ENCODE results near the gene ATF4.
"Not testable (repeated sequence)": the region's sequence is repeated elsewhere in the genome, so short reads cannot be mapped to it uniquely, and the experiment has no call there.

ATF4 gene

GRCh38 chr22:39489094-39490068 lies 31.0 kb upstream of the ATF4 start:
- no peak for DNase-seq (ENCODE audit: low read depth in 2 of 2)

DNA sequence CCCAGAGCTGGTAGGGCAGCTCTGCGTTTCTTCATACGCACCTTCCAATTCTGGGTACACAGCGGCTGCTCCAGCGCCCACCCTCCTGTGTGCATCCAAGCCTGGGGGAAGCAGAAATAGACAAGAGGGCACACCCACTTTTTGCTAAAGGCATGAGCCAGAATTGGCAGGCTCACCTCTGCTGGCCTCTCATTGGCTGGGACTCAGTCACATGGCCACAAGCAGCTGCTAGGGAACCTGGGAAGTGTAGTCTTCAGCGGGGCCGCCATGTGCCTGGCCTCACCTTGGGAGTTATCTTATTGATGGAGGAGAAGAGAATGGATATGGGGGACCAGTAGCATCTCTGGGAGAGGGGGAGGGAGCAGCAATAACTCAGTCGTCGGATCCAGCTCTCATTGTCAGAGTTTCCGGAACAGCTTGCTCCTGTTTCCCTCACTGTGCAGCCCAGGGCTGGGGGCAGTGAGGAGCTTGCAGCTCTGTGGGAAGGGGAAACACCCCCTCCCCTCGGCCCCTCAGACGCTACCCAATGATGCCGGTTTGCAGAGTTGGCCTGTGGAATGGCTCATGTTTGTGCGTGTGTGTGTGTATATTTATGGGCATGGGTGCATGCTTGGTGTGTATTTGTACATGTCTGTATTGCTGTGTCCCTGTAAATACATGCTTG lies 30.1 kb upstream of the ATF4 start:
- peak; percentile 27 to 55 for DNase-seq (ENCODE audit: low read depth in 2 of 2)

- DNase-seq (ENCODE audit: low read depth in 2 of 2), result no peak
Observed at GRCh38 chr22:39490966-39491680, 29.2 kb upstream of the ATF4 start.

DNA sequence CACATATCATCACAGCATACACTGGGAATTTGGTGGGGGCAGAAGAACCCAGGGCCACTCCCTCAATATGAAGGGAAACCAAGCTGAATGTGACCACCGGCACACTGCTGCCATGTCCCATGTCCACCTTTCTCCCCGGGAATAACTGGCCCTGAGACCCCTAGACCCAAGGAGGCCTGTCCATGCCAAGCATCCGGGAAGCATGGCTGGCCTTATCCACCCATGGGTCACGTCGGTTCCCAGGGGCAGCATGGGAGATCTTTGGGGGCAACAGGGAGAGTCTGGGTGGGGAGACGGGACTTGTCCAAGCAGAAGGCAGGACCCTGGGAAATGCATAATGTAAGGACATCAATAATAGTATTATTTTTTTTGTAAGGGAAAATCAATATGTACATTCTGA lies 28.7 kb upstream of the ATF4 start:
- no peak for DNase-seq (ENCODE audit: low read depth in 2 of 2)

DNA sequence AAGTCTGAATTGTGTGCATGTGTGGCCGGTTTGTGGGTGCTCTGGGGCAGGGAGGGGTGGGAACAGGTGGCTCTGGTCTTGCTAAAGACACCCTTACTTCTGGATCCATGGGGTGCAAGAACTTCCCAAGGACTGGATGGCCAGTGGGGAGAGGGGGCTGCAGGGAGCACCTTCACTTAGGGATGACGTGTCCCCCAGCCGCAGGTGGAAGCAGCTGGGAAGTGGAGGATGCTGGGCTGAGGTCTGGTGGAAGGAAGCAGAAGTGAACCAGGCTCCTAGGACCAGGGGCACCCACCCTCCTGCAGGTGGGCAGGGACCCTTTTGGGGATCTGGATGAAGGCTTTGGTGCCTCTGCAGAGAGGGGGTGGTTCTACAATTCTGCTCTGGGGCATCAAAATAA lies 28.2 kb upstream of the ATF4 start:
- DNase-seq (ENCODE audit: low read depth in 2 of 2), result no peak

DNA sequence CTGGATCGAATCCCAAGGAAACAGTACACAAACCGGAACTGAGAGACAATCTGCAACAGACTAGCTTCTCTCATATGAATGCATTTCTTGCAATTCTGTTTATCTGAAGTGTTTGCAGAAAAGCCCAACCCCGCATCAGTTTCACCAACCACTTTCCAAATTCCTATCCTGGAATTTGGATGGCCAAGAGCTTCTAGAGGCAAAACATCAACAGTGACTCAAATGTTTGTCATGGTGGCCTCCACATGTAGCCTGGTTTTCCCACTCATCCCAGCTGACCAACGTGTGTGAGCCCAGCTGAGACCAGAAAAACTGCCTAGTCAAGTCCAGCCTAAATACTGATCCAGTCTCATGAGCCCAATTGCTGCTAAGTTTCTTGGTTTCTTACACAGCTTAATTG lies 26.6 kb upstream of the ATF4 start:
- DNase-seq (ENCODE audit: low read depth in 2 of 2), result no peak

GRCh38 chr22:39494471-39495120 lies 25.8 kb upstream of the ATF4 start:
- no peak for DNase-seq (ENCODE audit: low read depth in 2 of 2)

DNA sequence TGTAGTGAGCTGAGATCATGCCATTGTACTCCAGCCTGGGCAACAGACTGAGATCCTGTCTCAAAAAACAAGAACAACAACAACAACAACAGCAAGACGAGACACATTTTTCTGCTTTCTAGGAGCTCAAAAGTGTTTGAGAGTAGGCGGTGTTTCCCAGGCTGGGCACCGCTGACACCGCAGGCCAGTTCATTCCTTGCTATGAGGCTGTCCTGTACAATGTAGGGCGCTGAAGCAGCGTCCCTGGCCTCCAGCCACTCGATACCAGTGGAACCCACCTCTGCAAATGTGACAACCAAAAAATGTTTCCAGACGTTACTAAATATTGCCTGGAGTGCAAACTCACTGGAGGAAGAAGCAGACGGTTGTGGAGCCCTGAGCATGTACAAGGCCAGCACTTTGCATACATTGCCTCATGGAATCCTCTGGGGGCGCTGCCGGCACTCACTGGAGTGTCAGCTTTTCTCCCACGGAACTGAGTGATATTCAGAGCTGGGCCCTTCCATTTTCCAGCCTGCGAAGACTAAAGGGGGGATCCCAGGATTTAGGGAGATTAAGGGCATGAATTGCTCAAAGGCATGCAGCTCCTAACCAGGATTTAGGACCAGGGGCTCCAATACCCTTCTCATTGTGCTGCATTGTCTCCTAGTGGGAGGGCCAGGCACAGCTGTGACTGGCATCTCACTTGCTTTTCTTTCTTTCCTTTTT lies 24.1 kb upstream of the ATF4 start:
- no peak for DNase-seq (ENCODE audit: low read depth in 2 of 2)

- DNase-seq (ENCODE audit: low read depth in 2 of 2), result no peak
Observed at GRCh38 chr22:39497429-39497828, 22.9 kb upstream of the ATF4 start.

DNA sequence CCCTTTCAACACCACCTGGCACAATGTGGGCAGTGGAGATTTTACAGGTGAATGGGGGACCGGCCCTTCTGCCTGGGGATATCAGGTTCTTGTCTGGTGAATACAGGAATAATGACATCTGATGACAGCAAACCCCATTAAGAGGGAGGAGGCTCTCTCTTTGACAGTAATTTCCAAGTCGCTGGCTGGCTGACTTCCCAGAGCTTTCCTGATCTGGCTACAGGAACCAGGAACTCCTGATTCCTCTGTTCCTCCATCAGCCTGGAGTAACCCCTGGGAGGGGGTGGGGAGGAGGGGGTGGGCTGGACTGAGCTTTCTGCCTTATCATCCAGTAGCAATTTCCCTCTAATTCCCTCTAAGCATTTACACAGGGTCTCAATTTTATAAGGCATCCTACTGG lies 22.0 kb upstream of the ATF4 start:
- DNase-seq (ENCODE audit: low read depth in 2 of 2), result no peak

DNA sequence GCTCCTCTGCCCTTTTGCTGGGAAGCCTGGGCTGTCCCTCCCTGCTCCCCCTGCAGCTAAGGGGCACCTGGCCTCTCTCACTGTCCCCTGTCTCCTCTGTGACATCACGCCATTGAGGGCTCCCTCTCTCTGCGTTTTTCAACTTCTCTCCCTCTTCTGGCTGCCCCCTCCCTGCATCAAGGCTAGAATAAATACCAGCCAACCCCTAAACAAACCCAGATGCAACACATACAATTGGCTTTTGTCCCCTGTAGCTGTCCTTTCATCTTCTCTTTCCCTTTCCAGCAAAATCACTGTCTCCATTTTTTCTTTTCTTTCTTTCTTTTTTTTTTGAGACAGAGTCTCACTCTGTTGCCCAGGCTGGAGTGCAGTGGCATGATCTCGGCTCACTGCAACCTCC lies 21.6 kb upstream of the ATF4 start:
- no peak for DNase-seq (ENCODE audit: low read depth in 2 of 2)

- no peak for DNase-seq (ENCODE audit: low read depth in 2 of 2)
Observed at GRCh38 chr22:39500101-39500500, 20.3 kb upstream of the ATF4 start.

DNA sequence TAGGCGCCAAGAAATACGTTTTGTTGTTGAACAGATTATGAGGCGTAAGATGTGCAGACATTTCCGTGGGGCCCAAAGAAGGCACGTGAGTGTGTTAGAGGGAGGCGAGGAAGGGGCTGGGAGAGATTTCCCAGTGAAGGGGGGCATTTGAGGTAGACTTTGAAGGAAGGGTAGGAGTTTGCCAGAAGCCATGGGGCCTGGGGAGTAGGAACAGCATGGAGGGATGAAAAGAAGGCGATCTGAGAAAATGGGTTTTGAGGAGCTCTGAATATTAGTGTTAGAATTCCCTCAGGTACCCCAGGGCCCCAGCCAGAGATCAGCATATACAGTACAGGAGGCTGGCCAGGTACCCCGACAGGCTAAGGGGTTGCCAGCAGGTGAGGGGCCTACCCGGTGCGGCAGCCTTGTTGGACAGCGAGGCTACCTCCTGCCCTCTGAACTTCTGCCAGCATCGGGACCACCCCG lies 18.7 kb upstream of the ATF4 start:
- DNase-seq (ENCODE audit: low read depth in 2 of 2), result no peak

GRCh38 chr22:39502109-39502788 lies 18.1 kb upstream of the ATF4 start, which contains the start of gene MIEF1:
TSS of gene MIEF1 (plus strand) at chr22:39502290. CDS start at chr22:39511295, 9,005 bp downstream.
- peak; percentile 83 for DNase-seq (ENCODE audit: low read depth in 2 of 2)

DNA sequence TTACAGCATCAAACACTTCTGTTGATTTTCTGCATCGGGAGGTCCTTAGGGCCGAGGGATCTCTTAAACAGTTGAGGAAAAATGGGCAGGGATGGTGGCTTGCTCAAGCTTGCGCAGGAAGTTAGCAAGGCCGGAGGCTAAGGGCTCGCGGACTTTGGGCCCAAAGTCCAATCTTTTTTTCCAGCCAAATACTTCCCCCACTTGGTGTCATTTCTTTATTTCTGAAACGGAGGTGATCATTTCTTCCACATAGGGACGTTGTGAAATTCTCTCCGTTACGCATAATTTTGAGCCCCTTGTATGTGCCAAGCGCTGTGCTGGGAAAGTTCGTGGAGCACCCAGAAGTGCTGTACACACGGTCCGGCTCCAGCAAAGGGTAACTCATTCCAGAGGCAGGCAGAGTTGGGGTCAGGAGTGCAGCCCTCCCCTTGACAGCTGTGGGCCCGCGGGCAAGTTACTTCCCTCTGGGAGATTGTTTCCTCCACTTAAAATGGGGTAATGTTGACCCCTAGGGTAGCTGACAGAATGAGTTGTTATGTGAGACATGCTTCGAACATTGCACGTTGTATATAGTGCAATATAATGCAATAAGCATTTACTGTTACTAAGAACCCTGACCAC lies 17.5 kb upstream of the ATF4 start:
- no peak for DNase-seq (ENCODE audit: low read depth in 2 of 2)

GRCh38 chr22:39503630-39504029 lies 16.7 kb upstream of the ATF4 start:
- no peak for DNase-seq (ENCODE audit: low read depth in 2 of 2)

GRCh38 chr22:39504071-39504470 lies 16.3 kb upstream of the ATF4 start:
- no peak for DNase-seq (ENCODE audit: low read depth in 2 of 2)

GRCh38 chr22:39507021-39507420 lies 13.3 kb upstream of the ATF4 start:
- DNase-seq (ENCODE audit: low read depth in 2 of 2), result not testable (repeated sequence)

DNA sequence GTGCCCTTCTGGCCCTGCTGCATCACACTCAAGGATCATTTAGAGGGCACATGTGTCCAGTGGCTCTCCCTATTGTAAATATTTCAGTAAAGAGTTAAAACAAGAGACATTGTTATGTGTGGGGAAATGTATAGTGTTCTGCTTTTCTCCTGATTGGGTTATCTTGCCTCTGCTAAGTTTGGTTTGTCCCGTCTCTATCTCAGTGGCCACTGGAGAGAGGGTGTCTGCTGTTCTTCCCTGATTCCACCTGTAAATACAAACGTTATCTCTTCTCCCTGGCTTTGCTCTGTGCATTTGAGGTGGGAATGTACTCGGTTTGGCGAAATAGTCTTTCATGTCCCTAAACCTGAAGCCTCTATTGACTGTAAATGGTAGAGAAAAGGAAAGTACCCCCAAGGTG lies 12.0 kb upstream of the ATF4 start:
- DNase-seq (ENCODE audit: low read depth in 2 of 2), result no peak

GRCh38 chr22:39510529-39511149 lies 9.7 kb upstream of the ATF4 start:
- no peak for DNase-seq (ENCODE audit: low read depth in 2 of 2)
